GM13976 (cell line): ENCODE measurements around the gene OLFM4.

ENCODE experiments used
- DNase-seq: peaks from one replicate; pipeline ENCODE4 v3.0.0; 2012; ENCODE audit warnings: low spot score
- CTCF ChIP-seq: IDR thresholded peaks from 2 replicates; pipeline ENCODE4 v1.5.1; 2012; ENCODE audit warnings: borderline replicate concordance, mild to moderate bottlenecking; ENCODE audit not compliant: insufficient read depth; ENCODE audit errors: extremely low read depth, missing control alignments, control extremely low read depth
- in situ Hi-C: fragments of 300-500 bp; cut with MboI; formaldehyde crosslinking; loops from one replicate; pipeline ENCODE4 v1.12.0; 2022; ENCODE audit warnings: low sequenced_read_pairs, mixed read lengths, inconsistent platforms; ENCODE audit not compliant: unreplicated experiment

OLFM4 gene

GRCh38 chr13:53028637-53029203, at the start of gene OLFM4:
TSS of gene OLFM4 (plus strand) at chr13:53028813. CDS start at chr13:53028837, 24 bp downstream.
- no peak for DNase-seq
- in situ Hi-C loops = no loop called here
- TF ChIP-seq CTCF = no peak

DNA sequence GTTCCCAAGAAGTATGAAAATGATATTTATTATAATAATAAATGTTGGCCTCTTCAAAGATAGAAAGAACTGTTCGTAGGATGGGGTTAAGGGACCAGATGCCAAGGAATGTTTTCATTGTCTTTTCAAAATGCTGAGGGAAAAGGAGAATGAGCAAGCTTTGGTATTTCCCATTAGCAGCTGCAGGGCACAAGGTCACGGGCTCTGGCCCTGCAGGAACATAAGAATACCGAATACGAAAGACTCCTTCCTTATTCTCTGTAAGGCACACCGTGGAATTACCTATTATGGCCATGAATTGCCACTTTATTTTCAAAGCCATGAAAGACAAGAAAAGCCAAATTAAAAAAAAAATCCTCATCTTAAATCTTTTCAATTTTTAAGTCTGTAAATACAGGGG, 49.6 kb upstream of the OLFM4 start:
- TF ChIP-seq CTCF = no peak
- in situ Hi-C loops = no loop called here
- no peak for DNase-seq

- in situ Hi-C loops = no loop called here
- DNase-seq = no peak
- TF ChIP-seq CTCF = no peak
Measured at GRCh38 chr13:52980695-52981094, 47.9 kb upstream of the OLFM4 start.

- DNase-seq = no peak
- in situ Hi-C loops = no loop called here
- TF ChIP-seq CTCF = no peak
Measured at GRCh38 chr13:52983836-52984235, 44.8 kb upstream of the OLFM4 start.

- TF ChIP-seq CTCF = no peak
- no peak for DNase-seq
- in situ Hi-C loops = no loop called here
Measured at GRCh38 chr13:52984881-52985363, 43.7 kb upstream of the OLFM4 start.

GRCh38 chr13:52991344-52992020, 37.1 kb upstream of the OLFM4 start:
- TF ChIP-seq CTCF = no peak
- no peak for DNase-seq
- in situ Hi-C loops = no loop called here
